SU-DHL-6 (cell line): ENCODE results near the gene DDX54.

Source experiments
- CTCF ChIP-seq: fragments of 200-600 bp; sonication (generic); IDR thresholded peaks from one replicate; pipeline ENCODE4 v1.5.1; 2017; ENCODE audit warnings: antibody characterized with exemption, mild to moderate bottlenecking, low read length, moderate library complexity; ENCODE audit not compliant: insufficient read depth, poor library complexity, severe bottlenecking
- EZH2phosphoT487 ChIP-seq: fragments of 200-600 bp; sonication (generic), shearing (Covaris generic); conservative IDR thresholded peaks from 2 replicates; pipeline ENCODE4 v1.6.1; 2018; ENCODE audit warnings: mild to moderate bottlenecking, antibody characterized with exemption, low read length, moderate library complexity, mixed read lengths

GRCh38 chr12:113164014-113164413 lies 21.3 kb downstream of the DDX54 start:
- no peak for TF ChIP-seq CTCF
- no peak for TF ChIP-seq EZH2phosphoT487
